Retinal pigment epithelial cell (primary cell): ENCODE measurements around the gene EXOC2.

ENCODE experiments used
- DNase-seq: peaks from one replicate; pipeline ENCODE4 v3.0.0-alpha.2; 2010; ENCODE audit warnings: low read depth
- H3K4me3 ChIP-seq: 2 replicates; pipeline ENCODE4 v1.5.1; 2011; ENCODE audit warnings: mild to moderate bottlenecking, low read length, control low read depth, moderate library complexity
- CTCF ChIP-seq: conservative IDR thresholded peaks from 2 replicates; pipeline ENCODE4 v1.5.1; 2011; ENCODE audit warnings: low read depth, low read length, control low read depth, inconsistent platforms

The EXOC2 gene

GRCh38 chr6:487956-488355, 205.0 kb downstream of the EXOC2 start:
- no peak for DNase-seq
- no peak for TF ChIP-seq CTCF
- no peak overlapping the region for H3K4me3 ChIP-seq

DNA sequence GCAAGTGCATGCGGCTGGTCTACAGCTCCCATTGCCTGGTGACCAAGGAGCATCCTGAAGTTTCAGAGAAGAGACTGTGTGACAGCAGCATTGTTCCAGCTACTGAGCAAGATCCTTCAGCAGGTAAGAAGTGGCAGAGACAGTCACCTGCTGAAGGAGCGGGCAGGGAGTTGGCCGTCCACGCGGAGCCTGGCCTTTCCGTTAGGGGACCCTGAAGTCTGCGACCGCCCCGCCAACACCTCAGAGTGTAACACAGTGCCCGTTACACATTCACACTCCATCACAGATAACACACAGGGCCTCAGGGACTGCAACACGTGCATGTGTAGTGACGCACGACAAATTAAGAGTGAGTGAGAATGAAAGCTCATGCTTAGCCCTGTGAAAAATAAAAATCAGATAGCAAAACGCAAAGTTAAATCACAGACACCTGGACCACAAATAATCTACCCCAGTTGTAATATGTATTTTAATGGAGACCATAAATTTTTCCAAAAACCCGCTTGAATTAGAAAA, 207.2 kb downstream of the EXOC2 start:
- TF ChIP-seq CTCF, result no peak
- DNase-seq, result no peak
- no peak overlapping the region for H3K4me3 ChIP-seq

- no peak for TF ChIP-seq CTCF
- no peak for DNase-seq
- H3K4me3 ChIP-seq, result no peak overlapping the region
These were observed 208.2 kb downstream of the EXOC2 start for GRCh38 chr6:484746-485145.

DNA sequence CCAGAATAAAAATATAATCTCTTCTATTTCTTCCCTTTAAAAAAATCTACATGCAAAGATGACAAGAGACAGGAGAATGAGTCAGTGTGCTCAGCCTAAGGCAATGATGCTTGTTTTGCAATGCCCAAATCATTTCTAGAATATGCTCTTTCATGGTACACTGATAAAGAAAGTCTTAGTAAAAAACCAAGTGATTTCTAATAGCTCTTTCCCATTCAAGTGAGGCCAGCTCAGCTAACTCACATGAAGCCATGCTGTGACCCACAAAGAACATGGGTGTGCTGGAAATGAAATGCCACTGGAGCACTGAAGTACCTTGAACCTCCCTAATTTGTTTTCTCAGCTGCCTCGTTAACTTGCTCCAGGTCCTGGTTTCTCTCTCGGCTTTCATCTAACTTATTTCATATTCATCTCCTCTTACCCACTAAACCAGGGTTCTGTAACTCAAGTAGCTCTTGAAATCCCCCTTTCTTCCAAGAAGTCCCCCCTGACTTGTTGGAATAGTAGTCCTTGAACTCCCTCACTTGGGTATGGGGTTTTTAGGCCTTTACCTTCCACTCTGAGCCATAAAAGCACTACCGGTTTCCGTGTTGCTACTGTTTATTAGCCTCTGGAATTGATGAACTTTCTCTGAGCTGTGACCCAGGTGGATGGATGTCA, 208.7 kb downstream of the EXOC2 start:
- no peak overlapping the region for H3K4me3 ChIP-seq
- no peak for DNase-seq
- no peak for TF ChIP-seq CTCF

DNA sequence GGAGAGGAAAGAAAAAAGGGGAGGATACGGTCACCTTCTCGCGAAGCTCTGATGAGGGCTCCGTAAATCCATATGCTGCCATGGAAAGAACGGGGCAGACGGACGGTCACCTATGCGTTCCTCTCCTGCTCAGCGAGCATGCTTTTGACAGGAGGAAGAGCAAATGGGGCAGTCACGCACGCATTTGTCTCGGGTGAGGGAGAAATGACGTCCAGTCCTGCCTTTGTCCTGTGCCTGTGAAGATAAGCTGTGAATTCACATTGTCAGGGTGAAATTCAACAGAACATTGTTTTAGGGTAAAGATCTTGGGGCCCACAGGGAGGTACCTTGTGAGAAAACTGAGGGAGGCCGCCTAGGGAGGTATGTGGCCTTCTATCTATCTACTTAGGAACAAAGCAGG, 217.6 kb downstream of the EXOC2 start:
- H3K4me3 ChIP-seq, result no peak overlapping the region
- no peak for DNase-seq
- no peak for TF ChIP-seq CTCF

GRCh38 chr6:474453-475185, 218.3 kb downstream of the EXOC2 start:
- DNase-seq, result no peak
- TF ChIP-seq CTCF, result no peak
- no peak overlapping the region for H3K4me3 ChIP-seq
